Activated B cell treated with CpG ODN at 0.5 μM for 24 hours (primary cell): ENCODE measurements around the gene RPP30. TPM values are rescaled to one million over a fixed set of nuclear protein-coding genes. Genes with fewer than 3 reads are reported as not detected.

Experiments used
- ATAC-seq: fragments of 200-7000 bp; cut with Tn5 transposase; one replicate; pipeline ENCODE4 v1.10.0; 2021; ENCODE audit warnings: low read depth, mild to moderate bottlenecking, moderate library complexity
- CTCF ChIA-PET: fragments of 350-600 bp; sonication (Branson Sonifier 250); formaldehyde crosslinking; loops from one replicate; lab custom pipeline; 2021; ENCODE audit warnings: antibody characterized with exemption; lab: Charles Lee
- POLR2A ChIA-PET: fragments of 350-600 bp; sonication (Branson Sonifier 250); formaldehyde crosslinking; loops from one replicate; lab custom pipeline; 2021; ENCODE audit warnings: antibody characterized with exemption; lab: Charles Lee
- DNase-seq: peaks from one replicate; pipeline ENCODE4 v3.0.0; 2022
- H3K27ac Mint-ChIP-seq: one replicate; pipeline ENCODE4 v1.8.0; 2020; ENCODE audit warnings: mixed read lengths
- H3K27me3 Mint-ChIP-seq: one replicate; pipeline ENCODE4 v1.8.0; 2021; ENCODE audit warnings: mixed read lengths
- H3K36me3 Mint-ChIP-seq: one replicate; pipeline ENCODE4 v1.8.0; 2021; ENCODE audit warnings: low read depth, mixed read lengths
- H3K4me1 Mint-ChIP-seq: one replicate; pipeline ENCODE4 v1.8.0; 2021; ENCODE audit warnings: mixed read lengths
- H3K4me3 Mint-ChIP-seq: one replicate; pipeline ENCODE4 v1.8.0; 2020; ENCODE audit warnings: mild to moderate bottlenecking, mixed read lengths
- H3K9me3 Mint-ChIP-seq: one replicate; pipeline ENCODE4 v1.8.0; 2020; ENCODE audit warnings: mixed read lengths
- CTCF ChIP-seq: fragments of 200-600 bp; IDR thresholded peaks from one replicate; pipeline ENCODE4 v1.8.0; 2022; ENCODE audit warnings: antibody characterized with exemption, mild to moderate bottlenecking
- intact Hi-C: fragments of 100-400 bp; cut with micrococcal nuclease; formaldehyde crosslinking; loops from one replicate; pipeline ENCODE4 v1.15.1; 2024
- total RNA-seq: library from RNA; stranded (reverse); gene quantifications from 2 replicates; pipeline ENCODE4 v1.2.3, GENCODE V29; 2022

RPP30 gene
- total RNA-seq, 1 donor from 2014 or later, result 44.6 TPM

GRCh38 chr10:90905925-90906324 is 34.2 kb downstream of the RPP30 start:
- Mint-ChIP-seq H3K9me3 (no peaks in the 10 kb centered on the region), H3K27ac (no peak overlapping the region), H3K27me3 (no peaks in the 10 kb centered on the region), H3K36me3 (peaks cover 33% of the 10 kb centered on the region), H3K4me3 (no peak overlapping the region), H3K4me1 (peaks cover 4% of the 10 kb centered on the region)
- ATAC-seq (no peak), DNase-seq (no peak)
- TF ChIP-seq CTCF, result no peak
- POLR2A ChIA-PET, result no interaction called here
- CTCF ChIA-PET, result no interaction called here
- intact Hi-C loops, result no loop called here

GRCh38 chr10:90906596-90906995 is 34.8 kb downstream of the RPP30 start:
- Mint-ChIP-seq H3K4me3 (no peak overlapping the region), H3K36me3 (peaks cover 26% of the 10 kb centered on the region), H3K4me1 (peaks cover 4% of the 10 kb centered on the region), H3K9me3 (no peaks in the 10 kb centered on the region), H3K27ac (no peak overlapping the region), H3K27me3 (no peaks in the 10 kb centered on the region)
- DNase-seq (no peak), ATAC-seq (no peak)
- no peak for TF ChIP-seq CTCF
- ChIA-PET CTCF (no interaction called here), POLR2A (no interaction called here)
- intact Hi-C loops, result no loop called here

GRCh38 chr10:90911133-90912051 is 39.6 kb downstream of the RPP30 start:
- Mint-ChIP-seq H3K27ac (peak overlapping the region; percentile 86), H3K9me3 (no peaks in the 10 kb centered on the region), H3K4me1 (peaks cover 19% of the 10 kb centered on the region), H3K27me3 (no peaks in the 10 kb centered on the region), H3K36me3 (no peaks in the 10 kb centered on the region), H3K4me3 (no peak overlapping the region)
- intact Hi-C loops, result loop anchor here (1.0 to 10.0 kb wide), 7 partner anchors 66 to 723 kb away; partner anchors contain the start of genes PCGF5 and PPP1R3C
- CTCF ChIA-PET, result interaction anchor here (0.7 to 6.6 kb wide), 32 partner anchors 9 to 724 kb away, joined by 3 to 193 read pairs (median 4); partner anchors contain the start of genes ANKRD1 and PPP1R3C
- POLR2A ChIA-PET, result interaction anchor here (0.8 to 2.7 kb wide), 9 partner anchors 87 to 339 kb away, joined by 3 to 24 read pairs (median 5); no protein-coding TSS in a partner anchor
- ATAC-seq, result peak; percentile 96
- DNase-seq, result peak; percentile 16
- TF ChIP-seq CTCF, result peak; percentile 41

- TF ChIP-seq CTCF, result no peak
- DNase-seq, result no peak
- intact Hi-C loops, result loop anchor here (10.0 kb wide), 1 partner anchor 723 kb away; the partner anchor contains the start of gene PPP1R3C
- no peak for ATAC-seq
- POLR2A ChIA-PET, result interaction anchor here (0.6 to 2.7 kb wide), 10 partner anchors 86 to 338 kb away, joined by 3 to 24 read pairs (median 4); no protein-coding TSS in a partner anchor
- H3K27me3 Mint-ChIP-seq, result no peaks in the 10 kb centered on the region
- no peaks in the 10 kb centered on the region for H3K36me3 Mint-ChIP-seq
- H3K4me3 Mint-ChIP-seq, result no peak overlapping the region
- no peak overlapping the region for H3K27ac Mint-ChIP-seq
- CTCF ChIA-PET, result interaction anchor here (0.6 to 6.6 kb wide), 31 partner anchors 9 to 1001 kb away, joined by 3 to 193 read pairs (median 4); partner anchors contain the start of genes ANKRD1 and PPP1R3C
- H3K4me1 Mint-ChIP-seq, result peaks cover 19% of the 10 kb centered on the region
- H3K9me3 Mint-ChIP-seq, result no peaks in the 10 kb centered on the region
Observed at GRCh38 chr10:90912174-90912573, 40.4 kb downstream of the RPP30 start.
